ENCODE results near the gene IRAK3.
A peak's percentile ranks its signal among the peaks of the same experiment; 100 is the strongest.
"Not testable (repeated sequence)": the region's sequence is repeated elsewhere in the genome, so short reads cannot be mapped to it uniquely, and the experiment has no call there.

The IRAK3 gene

GRCh38 chr12:66210840-66211239 lies 21.8 kb downstream of the IRAK3 start:
- no peak for DNase-seq (ENCODE audit: low read depth in 2 of 2)

GRCh38 chr12:66211573-66211972 lies 22.6 kb downstream of the IRAK3 start:
- not testable (repeated sequence) for DNase-seq (ENCODE audit: low read depth in 2 of 2)

GRCh38 chr12:66213011-66213410 lies 24.0 kb downstream of the IRAK3 start:
- not testable (repeated sequence) for DNase-seq (ENCODE audit: low read depth in 2 of 2)

GRCh38 chr12:66217342-66217917 lies 28.4 kb downstream of the IRAK3 start:
- no peak for DNase-seq (ENCODE audit: low read depth in 2 of 2)

- no peak for DNase-seq (ENCODE audit: low read depth in 2 of 2)
These were observed 39.4 kb downstream of the IRAK3 start for GRCh38 chr12:66228462-66228861.

- no peak for DNase-seq (ENCODE audit: low read depth in 2 of 2)
These were observed 43.2 kb downstream of the IRAK3 start for GRCh38 chr12:66232263-66232662.

- DNase-seq (ENCODE audit: low read depth in 2 of 2), result peak; percentile 5
These were observed 45.2 kb downstream of the IRAK3 start for GRCh38 chr12:66234037-66234693.

- peak in 1 of 2 donors; percentile 23 for DNase-seq (ENCODE audit: low read depth in 2 of 2)
These were observed 46.0 kb downstream of the IRAK3 start for GRCh38 chr12:66234773-66235625.

GRCh38 chr12:66235626-66236281 lies 46.7 kb downstream of the IRAK3 start:
- DNase-seq (ENCODE audit: low read depth in 2 of 2), result no peak

- not testable (repeated sequence) for DNase-seq (ENCODE audit: low read depth in 2 of 2)
These were observed 47.3 kb downstream of the IRAK3 start for GRCh38 chr12:66236282-66236675.

GRCh38 chr12:66236969-66237368 lies 48.0 kb downstream of the IRAK3 start:
- DNase-seq (ENCODE audit: low read depth in 2 of 2), result no peak

GRCh38 chr12:66237505-66238175 lies 48.6 kb downstream of the IRAK3 start:
- DNase-seq (ENCODE audit: low read depth in 2 of 2), result no peak

GRCh38 chr12:66239295-66239694 lies 50.3 kb downstream of the IRAK3 start:
- no peak for DNase-seq (ENCODE audit: low read depth in 2 of 2)

- no peak for DNase-seq (ENCODE audit: low read depth in 2 of 2)
These were observed 51.2 kb downstream of the IRAK3 start for GRCh38 chr12:66240096-66240820.

- DNase-seq (ENCODE audit: low read depth in 2 of 2), result no peak
These were observed 52.3 kb downstream of the IRAK3 start for GRCh38 chr12:66241061-66242043.

- no peak for DNase-seq (ENCODE audit: low read depth in 2 of 2)
These were observed 53.3 kb downstream of the IRAK3 start for GRCh38 chr12:66242311-66242710.

GRCh38 chr12:66243911-66244310 lies 54.9 kb downstream of the IRAK3 start:
- no peak for DNase-seq (ENCODE audit: low read depth in 2 of 2)

- DNase-seq (ENCODE audit: low read depth in 2 of 2), result no peak
These were observed 55.4 kb downstream of the IRAK3 start for GRCh38 chr12:66244446-66244845.

- DNase-seq (ENCODE audit: low read depth in 2 of 2), result no peak
These were observed 58.7 kb downstream of the IRAK3 start for GRCh38 chr12:66247741-66248140.

GRCh38 chr12:66251049-66251448 lies 62.0 kb downstream of the IRAK3 start:
- no peak for DNase-seq (ENCODE audit: low read depth in 2 of 2)

All from stimulated activated CD4-positive, alpha-beta T cell treated with anti-CD3 and anti-CD28 coated beads, Interleukin-1b, Interleukin-23, amount 100 ng/mL, for 4 hours (primary cell).